GM11168 (cell line): ENCODE data around the gene DUXB.

Experiments used
- in situ Hi-C: fragments of 300-500 bp; cut with MboI; formaldehyde crosslinking; loops from one replicate; pipeline ENCODE4 v1.12.0; 2022; ENCODE audit warnings: low sequenced_read_pairs; ENCODE audit not compliant: unreplicated experiment

The DUXB gene

GRCh38 chr16:75701361-75701760 is at the start of gene DUXB:
Gene DUXB, minus strand, starts transcription at chr16:75701461. Its CDS starts 43 bp downstream, at chr16:75701418.
- in situ Hi-C loops: no loop called here

- in situ Hi-C loops: loop anchor here (25.0 kb wide), 1 partner anchor 538 kb away; the partner anchor contains the start of genes CTRB1 and CTRB2
Measured at GRCh38 chr16:75750528-75750927, 49.3 kb upstream of the DUXB start.

- in situ Hi-C loops: no loop called here
Measured at GRCh38 chr16:75746359-75746758, 45.1 kb upstream of the DUXB start.

GRCh38 chr16:75745823-75746222 is 44.6 kb upstream of the DUXB start:
- in situ Hi-C loops: no loop called here

GRCh38 chr16:75745242-75745641 is 44.0 kb upstream of the DUXB start:
- in situ Hi-C loops: no loop called here

- in situ Hi-C loops: no loop called here
Measured at GRCh38 chr16:75742424-75743047, 41.3 kb upstream of the DUXB start.

GRCh38 chr16:75733305-75734211 is 32.3 kb upstream of the DUXB start:
- in situ Hi-C loops: no loop called here

- in situ Hi-C loops: no loop called here
Measured at GRCh38 chr16:75732871-75733270, 31.6 kb upstream of the DUXB start.

- in situ Hi-C loops: no loop called here
Measured at GRCh38 chr16:75727221-75727620, 26.0 kb upstream of the DUXB start.

- in situ Hi-C loops: no loop called here
Measured at GRCh38 chr16:75726390-75726789, 25.1 kb upstream of the DUXB start, which contains the start of gene CPHXL. Gene CPHXL, minus strand, starts transcription at chr16:75726490. Its CDS starts 48 bp downstream, at chr16:75726442.

- in situ Hi-C loops: no loop called here
Measured at GRCh38 chr16:75718452-75718851, 17.2 kb upstream of the DUXB start.

- in situ Hi-C loops: no loop called here
Measured at GRCh38 chr16:75714661-75715060, 13.4 kb upstream of the DUXB start.

GRCh38 chr16:75710344-75710743 is 9.1 kb upstream of the DUXB start:
- in situ Hi-C loops: no loop called here

GRCh38 chr16:75703306-75703705 is 2.0 kb upstream of the DUXB start:
- in situ Hi-C loops: no loop called here

- in situ Hi-C loops: no loop called here
Measured at GRCh38 chr16:75702242-75702641, 981 bp upstream of the DUXB start.

- in situ Hi-C loops: no loop called here
Measured at GRCh38 chr16:75697571-75697970, 3.7 kb downstream of the DUXB start.

- in situ Hi-C loops: no loop called here
Measured at GRCh38 chr16:75695708-75696107, 5.6 kb downstream of the DUXB start.

GRCh38 chr16:75687361-75687760 is 13.9 kb downstream of the DUXB start:
- in situ Hi-C loops: no loop called here

- in situ Hi-C loops: no loop called here
Measured at GRCh38 chr16:75682308-75682707, 19.0 kb downstream of the DUXB start.

- in situ Hi-C loops: no loop called here
Measured at GRCh38 chr16:75679366-75679765, 21.9 kb downstream of the DUXB start.

- in situ Hi-C loops: no loop called here
Measured at GRCh38 chr16:75676909-75677308, 24.4 kb downstream of the DUXB start, which contains the start of gene CPHXL2. Gene CPHXL2, minus strand, starts transcription at chr16:75677009. Its CDS starts 10 bp downstream, at chr16:75676999.
